EL (cell line): ENCODE data around the gene ZNF415.
"Not testable (repeated sequence)": the region's sequence is repeated elsewhere in the genome, so short reads cannot be mapped to it uniquely, and the experiment has no call there.

Source experiments
- DNase-seq: peaks from one replicate; pipeline ENCODE4 v3.0.0-alpha.2; 2016

The ZNF415 gene

DNA sequence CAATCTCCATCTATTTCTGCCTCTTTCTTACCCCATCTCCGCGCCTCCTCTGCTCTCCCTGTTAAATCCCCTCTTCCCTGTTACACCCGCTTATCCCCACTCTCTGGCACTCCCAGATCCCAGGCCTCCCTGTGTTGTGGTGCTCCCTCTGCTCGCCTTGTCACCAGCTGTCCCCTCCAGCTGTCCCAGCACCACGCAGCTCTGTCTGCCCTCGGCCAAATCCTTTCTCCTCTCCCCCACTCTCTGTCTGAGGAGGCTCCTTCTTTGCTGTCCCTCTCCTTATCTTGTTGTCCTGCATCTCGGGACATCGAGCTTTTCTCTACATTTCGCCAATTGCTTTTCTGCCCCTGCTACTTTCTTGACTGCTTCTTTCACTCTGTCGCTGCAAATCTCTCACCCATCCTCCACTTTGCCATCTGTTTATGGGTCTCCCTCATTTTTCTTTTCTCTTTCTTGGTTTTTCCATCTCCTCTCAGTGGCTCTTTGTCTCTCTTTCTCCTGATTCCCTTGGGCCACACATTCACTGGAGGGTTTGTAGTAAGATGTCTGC, 30.4 kb downstream of the ZNF415 start:
- peak; percentile 6 for DNase-seq

DNA sequence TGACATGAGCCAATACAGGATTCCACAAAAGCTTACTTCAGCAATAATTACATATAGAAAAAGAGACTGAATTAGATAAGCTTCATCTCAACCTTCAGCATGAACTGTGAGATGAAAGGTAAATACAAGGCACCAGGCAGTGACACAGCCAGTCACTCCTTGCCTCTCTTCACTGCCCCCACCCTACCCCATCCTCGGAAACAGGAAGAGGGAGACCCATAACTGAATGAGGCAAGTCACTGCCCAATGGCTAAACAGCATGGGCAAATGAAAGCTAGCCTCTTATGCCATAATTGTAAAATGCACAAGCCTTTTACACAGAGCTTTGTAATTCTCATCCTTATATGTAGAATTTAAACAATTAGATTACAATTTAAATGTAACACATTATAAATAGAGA, 31.2 kb downstream of the ZNF415 start:
- DNase-seq = peak; percentile 48

DNA sequence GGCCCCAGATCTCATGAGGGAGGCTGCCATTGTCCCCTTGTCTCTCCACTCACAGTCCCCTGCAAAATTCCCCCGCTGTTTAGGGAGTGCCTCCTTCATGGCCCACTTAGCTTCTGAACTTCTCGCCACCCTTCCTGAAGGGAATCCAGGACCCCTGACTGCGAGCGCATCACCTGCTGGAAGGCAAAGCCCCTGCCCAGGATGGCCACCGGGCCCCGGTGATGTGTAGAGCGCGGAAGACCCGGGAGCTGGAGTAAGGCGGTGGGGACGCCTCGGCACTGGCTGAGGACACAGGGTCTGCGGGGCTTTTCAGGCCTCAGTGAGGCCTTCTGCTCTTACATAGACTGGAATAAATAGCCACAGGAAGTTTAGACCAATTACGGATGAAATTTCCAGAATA, 34.1 kb downstream of the ZNF415 start:
- not testable (repeated sequence) for DNase-seq

DNA sequence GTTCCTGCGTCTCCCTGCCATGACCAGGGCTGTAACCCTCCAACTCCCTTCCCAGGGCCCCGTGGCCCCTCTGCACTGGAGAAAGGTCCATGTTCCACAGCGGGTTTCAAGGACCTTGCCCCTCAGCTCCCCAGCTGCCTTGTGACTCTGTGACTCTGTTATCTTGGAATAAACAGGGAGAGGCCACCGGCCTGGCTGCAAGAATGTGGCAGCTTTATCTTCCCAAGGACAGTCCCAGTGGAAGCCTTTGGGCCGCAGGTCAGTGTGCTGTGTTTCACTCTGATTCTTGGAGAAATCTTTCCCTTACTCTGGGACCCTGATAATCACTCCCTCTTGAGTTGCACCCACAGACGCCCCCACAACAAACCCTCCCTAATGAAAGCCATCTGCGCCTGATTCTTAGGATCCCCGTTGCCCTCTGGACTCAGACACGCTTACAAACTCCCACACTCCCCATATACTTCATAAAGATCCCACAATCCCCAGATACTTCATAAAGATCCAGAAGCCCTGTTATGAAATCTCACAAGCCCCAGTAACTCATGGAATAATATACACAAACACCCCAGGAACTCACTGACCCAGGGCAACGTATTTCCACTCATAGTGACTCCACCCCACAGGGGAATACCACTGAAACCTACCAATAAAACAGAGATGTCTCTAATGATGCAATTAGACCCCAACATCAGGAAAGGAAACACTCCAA, 35.6 kb downstream of the ZNF415 start:
- not testable (repeated sequence) for DNase-seq

DNA sequence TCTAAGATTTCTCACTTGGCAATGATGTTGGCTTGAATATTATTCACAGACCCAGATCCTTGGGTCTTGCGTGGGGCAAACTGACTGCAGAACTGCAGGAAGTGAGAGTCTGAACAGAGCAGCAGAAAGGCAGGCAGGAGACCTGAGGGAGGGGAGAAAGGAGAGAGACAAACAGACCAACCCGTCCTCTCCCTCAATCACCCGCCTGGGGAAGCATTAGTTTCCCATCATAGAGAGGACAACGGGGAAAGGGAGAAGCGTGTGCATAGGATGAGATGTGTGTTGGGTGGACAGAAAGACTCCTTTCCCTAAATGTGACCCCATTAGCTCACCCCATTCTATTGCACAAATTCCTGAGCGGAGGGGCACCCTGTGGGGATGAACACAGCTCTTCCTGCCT, 36.1 kb downstream of the ZNF415 start:
- not testable (repeated sequence) for DNase-seq

DNA sequence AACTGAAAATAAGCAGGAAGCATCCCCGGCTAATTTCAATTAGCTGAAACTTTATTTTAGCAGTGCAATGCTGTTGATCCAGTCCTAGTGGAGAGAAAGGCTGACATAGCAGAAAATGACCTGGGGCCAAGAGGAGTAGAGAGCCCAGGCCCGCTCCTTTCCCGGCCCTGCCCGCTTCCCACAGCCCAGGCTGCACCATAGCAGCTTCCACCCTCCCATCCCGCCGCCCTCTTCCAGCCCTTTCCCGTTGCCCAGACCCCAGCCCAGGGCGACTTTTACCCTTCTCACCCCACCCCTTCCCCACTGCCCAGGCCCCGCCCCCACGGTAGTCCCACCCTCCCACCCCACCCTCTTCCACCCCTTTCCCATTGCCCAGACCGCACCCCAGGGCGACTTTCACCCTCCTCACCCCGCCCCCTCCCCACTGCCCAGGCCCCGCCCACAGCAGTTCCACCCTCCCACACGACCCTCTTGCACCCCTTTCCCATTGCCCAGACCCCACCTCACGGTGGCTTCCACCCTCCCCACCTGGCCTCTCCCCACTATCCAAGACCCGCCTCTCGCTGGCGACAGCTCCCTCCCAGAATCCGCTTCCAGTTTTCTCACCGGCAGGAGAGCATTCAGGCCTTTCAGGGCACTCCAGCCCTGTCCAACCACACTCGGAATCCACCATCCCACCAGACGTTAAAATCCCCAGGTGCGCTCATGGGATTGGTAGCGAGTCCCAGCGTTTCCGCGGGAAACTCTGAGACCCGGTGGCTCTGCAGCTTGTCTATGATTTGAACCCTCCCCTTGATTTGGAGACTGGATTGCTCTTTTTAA, 37.7 kb downstream of the ZNF415 start:
- no peak for DNase-seq

DNA sequence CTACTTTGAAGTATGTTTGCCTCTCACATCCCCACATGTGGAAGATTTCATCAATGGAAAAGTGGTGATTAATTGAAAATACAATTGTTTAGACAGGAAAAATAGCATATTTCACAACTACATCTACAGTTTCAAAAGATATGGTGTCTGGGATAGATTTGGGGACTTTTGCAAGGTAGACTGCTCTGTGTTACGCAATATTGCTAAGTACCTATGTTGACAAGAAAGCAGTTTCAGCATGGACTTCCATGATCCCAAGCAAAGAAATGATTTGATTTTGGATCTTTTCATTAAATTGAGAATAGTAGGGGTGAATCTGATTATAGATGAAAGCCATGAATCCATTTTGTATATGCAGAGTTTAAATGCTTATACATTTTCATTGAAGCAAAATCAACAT, 40.0 kb downstream of the ZNF415 start:
- no peak for DNase-seq

DNA sequence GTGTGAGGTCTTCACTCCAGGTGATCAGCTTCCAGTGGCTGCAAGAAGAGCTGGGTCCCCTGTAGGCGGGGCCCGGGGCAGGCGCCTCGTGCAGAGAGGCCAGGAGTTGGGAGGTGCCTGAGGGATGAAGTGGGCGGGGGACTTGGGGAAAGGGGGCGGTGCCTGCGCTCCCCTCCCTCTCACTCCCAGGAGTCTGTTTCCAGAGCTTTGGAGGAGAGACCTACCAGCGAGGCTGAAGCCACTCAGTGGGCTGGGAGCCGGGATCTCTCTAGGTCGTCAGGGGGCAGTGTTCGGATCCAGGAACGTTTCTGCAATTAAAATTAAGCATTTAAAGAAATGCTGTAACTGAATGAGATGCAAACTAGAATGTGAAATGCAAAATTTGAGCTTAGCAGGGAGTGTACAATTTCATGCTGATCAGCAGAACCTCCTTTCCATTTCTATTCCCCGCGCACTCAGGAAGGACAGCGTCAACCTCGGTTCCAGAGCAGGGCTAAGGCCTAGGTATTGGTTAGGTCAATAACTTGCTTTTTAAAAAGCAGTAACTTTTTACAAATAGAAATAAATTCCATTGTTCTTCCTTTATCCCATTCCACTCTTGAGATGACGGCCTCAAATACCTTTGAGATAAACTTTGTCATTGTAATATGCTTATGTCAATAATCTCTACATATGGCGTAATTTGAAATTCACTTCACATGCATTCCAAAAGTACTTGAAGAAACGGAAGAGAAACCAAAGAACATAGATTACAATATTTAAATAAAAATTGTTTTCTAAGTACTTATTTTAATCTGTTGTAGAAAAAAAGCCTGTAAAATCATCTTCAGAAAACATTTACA, 41.1 kb downstream of the ZNF415 start:
- no peak for DNase-seq

DNA sequence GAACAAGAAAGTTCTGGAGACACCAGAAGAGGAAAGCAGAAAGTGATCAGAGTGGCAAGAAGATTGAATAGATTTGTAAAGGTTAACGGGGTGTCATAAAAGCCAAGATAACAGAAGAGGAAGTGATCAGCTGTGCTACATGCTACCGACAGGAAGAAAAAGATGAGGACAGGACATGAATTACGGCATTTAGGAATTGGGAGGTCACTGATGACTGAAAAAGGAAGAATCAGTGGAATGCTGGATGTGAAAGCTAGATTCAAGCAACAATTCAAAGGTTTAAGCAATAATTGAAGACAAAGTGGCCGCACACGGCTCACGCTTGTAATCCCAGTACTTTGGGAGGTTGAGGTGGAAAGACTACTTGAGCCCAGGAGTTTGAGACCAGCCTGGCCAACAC, 44.6 kb downstream of the ZNF415 start:
- peak; percentile 54 for DNase-seq

DNA sequence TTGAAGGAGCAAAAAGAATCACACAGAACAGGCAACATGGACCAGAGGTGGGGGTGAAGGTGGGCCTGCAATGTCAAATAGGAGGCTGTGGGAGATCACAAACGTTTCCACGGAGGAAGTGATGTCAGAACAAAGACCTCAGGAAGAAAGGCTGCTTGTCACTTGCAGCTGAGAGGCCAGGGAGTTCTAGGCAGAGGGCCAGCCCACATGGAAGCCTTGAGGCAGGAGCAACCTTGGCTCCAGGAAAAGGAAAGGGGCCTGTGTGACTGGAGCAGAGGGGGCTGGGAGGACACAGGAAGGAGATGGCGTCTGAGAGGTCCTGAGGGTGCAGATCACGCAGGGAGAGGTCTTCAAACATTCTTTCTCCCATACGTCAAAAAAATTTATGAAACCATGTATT, 45.8 kb downstream of the ZNF415 start:
- peak; percentile 87 for DNase-seq

DNA sequence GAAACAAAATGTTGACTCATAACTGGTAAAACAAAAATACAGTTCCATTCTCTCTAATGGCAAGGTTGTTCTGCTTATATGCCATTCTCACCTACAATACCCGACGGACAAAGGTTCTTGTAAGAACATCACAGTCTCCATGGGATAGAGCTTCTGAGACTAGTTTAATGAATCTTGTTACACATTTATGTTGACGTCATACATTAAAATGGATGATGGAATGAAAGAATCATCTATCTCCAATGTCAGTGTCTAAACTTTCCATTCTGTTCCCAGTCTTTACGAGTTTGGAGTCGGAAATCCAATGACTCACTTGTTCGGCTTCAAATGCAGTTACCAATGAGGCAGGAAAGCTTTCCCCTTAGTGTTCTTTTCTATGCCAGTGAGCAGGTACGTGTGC, 47.2 kb downstream of the ZNF415 start:
- DNase-seq = no peak

DNA sequence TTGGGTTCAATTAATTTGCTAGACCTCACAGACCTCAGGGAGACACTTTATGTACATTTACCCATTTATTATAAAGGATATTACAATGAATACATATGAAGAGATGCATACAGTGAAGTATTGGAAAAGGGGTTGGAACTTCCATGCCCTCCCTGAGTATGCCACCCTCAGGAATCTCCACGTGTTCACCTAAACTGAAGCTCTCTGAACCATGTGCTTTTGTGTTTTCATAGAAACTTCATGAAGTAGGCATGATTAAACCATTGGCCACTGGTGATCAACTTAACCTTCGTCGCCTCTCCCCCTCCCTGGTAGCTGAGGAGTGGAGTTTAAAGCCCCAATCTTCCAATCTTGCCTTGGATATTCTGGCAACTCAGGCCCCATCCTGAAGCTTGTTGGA, 49.8 kb downstream of the ZNF415 start:
- no peak for DNase-seq

DNA sequence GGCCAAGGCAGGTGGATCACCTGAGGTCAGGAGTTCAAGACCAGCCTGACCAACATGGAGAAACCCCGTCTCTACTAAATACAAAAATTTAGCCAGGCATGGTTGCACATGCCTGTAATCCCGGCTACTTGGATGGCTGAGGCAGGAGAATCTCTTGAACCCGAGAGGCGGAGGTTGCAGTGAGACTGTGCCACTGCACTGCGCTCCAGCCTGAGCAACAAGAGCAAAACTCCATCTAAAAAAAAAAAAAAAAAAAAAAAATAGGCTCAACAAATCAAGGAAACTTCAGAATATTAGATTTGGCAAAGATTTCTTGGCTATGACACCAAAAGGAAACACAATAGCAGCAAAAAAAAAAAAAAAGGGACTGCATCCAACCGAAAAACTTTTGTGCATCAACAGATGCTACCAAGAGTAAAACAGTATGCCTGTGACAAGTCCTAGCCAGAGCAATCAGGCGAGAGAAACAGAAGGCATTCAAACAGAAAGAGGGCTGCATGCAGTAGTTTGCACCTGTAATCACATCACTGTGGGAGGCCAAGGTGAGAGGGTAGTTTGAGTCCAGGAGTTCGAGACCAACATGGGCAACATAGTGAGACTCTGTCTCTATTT, 53.3 kb downstream of the ZNF415 start:
- no peak for DNase-seq

DNA sequence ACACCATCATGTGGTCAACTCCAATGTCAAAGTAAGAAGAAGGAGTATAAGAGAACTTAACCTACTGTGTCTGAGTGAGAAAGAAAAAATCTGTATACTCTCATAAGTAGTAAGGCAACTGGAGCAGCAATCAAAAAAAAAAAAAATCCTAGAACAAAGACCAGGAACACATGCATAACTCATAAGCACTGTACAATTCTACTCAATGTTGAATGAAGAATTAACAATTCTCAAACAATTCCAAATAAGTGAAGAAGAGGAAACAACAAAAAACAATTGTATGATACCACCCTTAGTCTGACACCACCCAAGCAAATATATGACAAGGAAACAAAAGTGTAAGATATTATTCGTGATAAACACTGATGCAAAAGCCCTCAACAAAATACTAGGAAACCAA, 54.0 kb downstream of the ZNF415 start:
- DNase-seq = no peak

DNA sequence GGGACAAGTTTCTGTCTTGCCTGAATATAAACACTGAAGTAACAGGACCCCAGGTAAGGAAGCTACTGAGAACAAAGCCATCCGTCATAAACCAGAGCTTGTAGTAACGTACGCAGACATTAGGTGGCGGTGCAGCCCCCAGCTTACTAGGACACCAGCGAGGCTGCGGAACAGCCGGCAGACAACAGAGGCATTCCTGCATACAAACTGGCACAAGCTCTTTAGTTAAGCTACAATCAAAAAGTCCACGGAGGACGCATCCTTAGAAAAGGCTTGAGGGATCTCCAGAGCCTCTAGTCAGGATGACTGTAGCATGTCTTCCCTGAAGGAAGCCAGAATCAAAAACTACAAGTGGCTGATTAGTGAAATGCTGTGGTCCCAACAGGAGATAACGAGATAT, 55.7 kb downstream of the ZNF415 start:
- peak; percentile 12 for DNase-seq

DNA sequence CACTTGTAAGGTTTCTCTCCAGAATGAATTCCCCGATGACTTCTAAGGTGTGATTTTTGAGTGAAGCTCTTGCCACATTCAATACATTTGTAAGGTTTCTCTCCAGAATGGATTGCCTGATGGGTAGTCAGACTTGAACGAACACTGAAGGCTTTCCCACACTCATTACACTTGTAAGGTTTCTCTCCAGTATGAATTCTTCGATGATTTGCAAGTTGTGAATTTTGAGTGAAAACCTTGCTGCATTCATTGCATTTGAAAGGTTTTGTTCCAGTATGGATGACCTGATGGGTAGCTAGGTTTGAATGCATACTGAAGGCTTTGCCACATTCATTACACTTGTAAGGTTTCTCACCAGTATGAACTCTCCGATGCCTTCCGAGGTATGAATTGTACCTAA, 63.9 kb downstream of the ZNF415 start:
- DNase-seq = no peak

DNA sequence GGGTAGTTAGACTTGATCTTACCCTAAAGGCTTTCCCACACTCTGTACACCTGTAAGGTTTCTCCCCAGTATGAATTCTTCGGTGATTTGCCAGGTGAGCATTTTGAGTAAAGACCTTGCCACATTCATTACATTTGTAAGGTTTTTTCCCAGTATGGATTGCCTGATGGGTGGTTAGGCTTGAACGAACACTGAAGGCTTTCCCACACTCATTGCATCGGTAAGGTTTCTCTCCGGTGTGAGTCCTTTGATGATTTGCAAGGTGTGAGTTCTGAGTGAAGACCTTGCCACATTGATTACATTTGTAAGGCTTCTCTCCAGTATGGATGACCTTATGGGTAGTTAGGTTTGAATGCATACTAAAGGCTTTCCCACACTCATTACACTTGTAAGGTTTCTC, 64.5 kb downstream of the ZNF415 start:
- DNase-seq = no peak

DNA sequence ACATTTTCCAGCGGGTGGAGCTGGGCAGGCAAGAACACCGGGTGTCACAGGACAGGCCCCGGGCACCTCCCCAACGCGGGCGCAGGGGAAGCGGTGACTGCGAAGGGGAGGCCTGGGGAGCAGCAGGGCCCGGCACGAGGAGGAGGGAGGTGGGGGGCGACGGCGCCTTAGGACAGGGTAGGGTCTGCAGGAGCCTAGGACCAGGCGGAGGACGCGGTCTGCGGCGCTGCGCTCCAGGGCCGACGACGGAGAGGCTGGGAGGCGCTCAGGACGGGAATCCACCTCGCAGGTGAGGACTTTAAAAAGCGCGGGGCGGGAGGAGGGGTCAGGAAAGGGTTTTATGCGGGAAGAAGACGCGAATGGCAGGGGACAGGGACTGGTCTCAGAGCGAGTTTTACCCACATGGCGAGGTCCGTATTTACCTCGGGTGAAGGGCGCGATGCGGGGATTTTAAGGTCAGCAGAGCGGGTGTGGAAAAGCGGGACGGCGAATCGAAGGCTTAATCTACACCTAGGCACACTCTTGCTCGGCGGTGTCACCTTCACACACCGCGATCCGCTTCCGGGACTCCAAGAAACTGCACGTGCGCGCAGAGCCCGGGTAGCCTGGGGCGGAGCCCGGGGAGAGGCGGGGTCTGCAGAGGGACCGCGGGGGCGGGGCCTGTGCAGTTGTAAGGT, 74.7 kb downstream of the ZNF415 start:
- DNase-seq = peak; percentile 41
